ENCODE measurements around the gene SMC4. TPM values are rescaled to one million over a fixed set of nuclear protein-coding genes. Genes with fewer than 3 reads are reported as not detected.

SMC4 gene
- total RNA-seq, 1 donor from 2014 or later: 124 TPM

GRCh38 chr3:160374925-160375324, 24.5 kb upstream of the SMC4 start:
- TF ChIP-seq CTCF (conservative IDR thresholded peaks at IDR 0.05): no peak
- Mint-ChIP-seq H3K4me1 (ENCODE audit: unreplicated experiment) (no peaks in the 10 kb centered on the region), H3K36me3 (peaks cover 11% of the 10 kb centered on the region), H3K9me3 (no peaks in the 10 kb centered on the region), H3K4me3 (no peak overlapping the region), H3K27ac (no peak overlapping the region), H3K27me3 (no peaks in the 10 kb centered on the region)
- DNase-seq (ENCODE audit: extremely low spot score, unreplicated experiment): no peak

GRCh38 chr3:160376681-160377080, 22.8 kb upstream of the SMC4 start:
- Mint-ChIP-seq H3K27me3 (no peaks in the 10 kb centered on the region), H3K4me1 (ENCODE audit: unreplicated experiment) (no peaks in the 10 kb centered on the region), H3K27ac (no peak overlapping the region), H3K4me3 (no peak overlapping the region), H3K9me3 (no peaks in the 10 kb centered on the region), H3K36me3 (peaks cover 11% of the 10 kb centered on the region)
- DNase-seq (ENCODE audit: extremely low spot score, unreplicated experiment): no peak
- no peak for TF ChIP-seq CTCF (conservative IDR thresholded peaks at IDR 0.05)

- no peaks in the 10 kb centered on the region for H3K4me1 Mint-ChIP-seq (ENCODE audit: unreplicated experiment)
- no peak overlapping the region for H3K4me3 Mint-ChIP-seq
- H3K27ac Mint-ChIP-seq: no peak overlapping the region
- DNase-seq (ENCODE audit: extremely low spot score, unreplicated experiment): no peak
- no peak for TF ChIP-seq CTCF (conservative IDR thresholded peaks at IDR 0.05)
- no peaks in the 10 kb centered on the region for H3K27me3 Mint-ChIP-seq
- peaks cover 11% of the 10 kb centered on the region for H3K36me3 Mint-ChIP-seq
- H3K9me3 Mint-ChIP-seq: no peaks in the 10 kb centered on the region
Observed at GRCh38 chr3:160378331-160379109, 20.9 kb upstream of the SMC4 start.

- H3K27me3 Mint-ChIP-seq: no peaks in the 10 kb centered on the region
- no peaks in the 10 kb centered on the region for H3K4me1 Mint-ChIP-seq (ENCODE audit: unreplicated experiment)
- no peak for TF ChIP-seq CTCF (conservative IDR thresholded peaks at IDR 0.05)
- no peak for DNase-seq (ENCODE audit: extremely low spot score, unreplicated experiment)
- no peaks in the 10 kb centered on the region for H3K9me3 Mint-ChIP-seq
- no peaks in the 10 kb centered on the region for H3K36me3 Mint-ChIP-seq
- no peak overlapping the region for H3K4me3 Mint-ChIP-seq
- H3K27ac Mint-ChIP-seq: no peak overlapping the region
Observed at GRCh38 chr3:160379628-160380214, 19.7 kb upstream of the SMC4 start.

- Mint-ChIP-seq H3K4me1 (ENCODE audit: unreplicated experiment) (no peaks in the 10 kb centered on the region), H3K27me3 (no peaks in the 10 kb centered on the region), H3K27ac (no peak overlapping the region), H3K4me3 (no peak overlapping the region), H3K9me3 (no peaks in the 10 kb centered on the region), H3K36me3 (no peaks in the 10 kb centered on the region)
- TF ChIP-seq CTCF (conservative IDR thresholded peaks at IDR 0.05): no peak
- DNase-seq (ENCODE audit: extremely low spot score, unreplicated experiment): no peak
Observed at GRCh38 chr3:160381470-160381869, 18.0 kb upstream of the SMC4 start.
